Measurements from ENCODE around the gene TWSG1. TPM values are rescaled to one million over a fixed set of nuclear protein-coding genes. Genes with fewer than 3 reads are reported as not detected.
"Not testable (repeated sequence)": the region's sequence is repeated elsewhere in the genome, so short reads cannot be mapped to it uniquely, and the experiment has no call there.

TWSG1 gene
- total RNA-seq, 1 donor from 2014 or later, result 25.8 TPM

GRCh38 chr18:9447334-9447733, 112.8 kb downstream of the TWSG1 start:
- H3K27me3 ChIP-seq (ENCODE audit: control insufficient read depth, insufficient read depth, low read length), result no peaks in the 10 kb centered on the region
- TF ChIP-seq CTCF (IDR thresholded peaks at IDR 0.05; ENCODE audit: insufficient read depth, low read length, severe bottlenecking), result no peak
- no peak for DNase-seq (ENCODE audit: low read depth)
- no peak overlapping the region for H3K4me3 ChIP-seq (ENCODE audit: low read depth, low read length)
- H3K36me3 ChIP-seq (ENCODE audit: control insufficient read depth, insufficient read depth, low read length), result no peaks in the 10 kb centered on the region
- FAIRE-seq, result no peak

- DNase-seq (ENCODE audit: low read depth) (no peak), FAIRE-seq (no peak)
- no peaks in the 10 kb centered on the region for H3K27me3 ChIP-seq (ENCODE audit: control insufficient read depth, insufficient read depth, low read length)
- no peaks in the 10 kb centered on the region for H3K36me3 ChIP-seq (ENCODE audit: control insufficient read depth, insufficient read depth, low read length)
- TF ChIP-seq CTCF (IDR thresholded peaks at IDR 0.05; ENCODE audit: insufficient read depth, low read length, severe bottlenecking), result no peak
- no peak overlapping the region for H3K4me3 ChIP-seq (ENCODE audit: low read depth, low read length)
These were observed 115.2 kb downstream of the TWSG1 start for GRCh38 chr18:9449600-9450414.

GRCh38 chr18:9450920-9451319, 116.3 kb downstream of the TWSG1 start:
- not testable (repeated sequence) for DNase-seq (ENCODE audit: low read depth); H3K4me3 ChIP-seq (ENCODE audit: low read depth, low read length); H3K36me3 ChIP-seq (ENCODE audit: control insufficient read depth, insufficient read depth, low read length); FAIRE-seq; H3K27me3 ChIP-seq (ENCODE audit: control insufficient read depth, insufficient read depth, low read length)

Other genes with a start within 250 kb of the TWSG1 start
- gene NDUFV2, start 232.1 kb upstream of the TWSG1 start, total RNA-seq, result 69.0 and 70.2 TPM in 2 replicates
- gene ANKRD12, start 198.0 kb upstream of the TWSG1 start, total RNA-seq, result 9.2 and 17.8 TPM in 2 replicates
- gene RALBP1, start 140.7 kb downstream of the TWSG1 start, total RNA-seq, result 63.7 and 76.4 TPM in 2 replicates